GM19193 (cell line): ENCODE measurements around the gene PARK7.

Experiments used
- POLR2A ChIP-seq: IDR thresholded peaks from 4 replicates; pipeline ENCODE4 v1.6.1; 2011; ENCODE audit not compliant: insufficient read depth, insufficient read length; ENCODE audit errors: extremely low read depth

The PARK7 gene

DNA sequence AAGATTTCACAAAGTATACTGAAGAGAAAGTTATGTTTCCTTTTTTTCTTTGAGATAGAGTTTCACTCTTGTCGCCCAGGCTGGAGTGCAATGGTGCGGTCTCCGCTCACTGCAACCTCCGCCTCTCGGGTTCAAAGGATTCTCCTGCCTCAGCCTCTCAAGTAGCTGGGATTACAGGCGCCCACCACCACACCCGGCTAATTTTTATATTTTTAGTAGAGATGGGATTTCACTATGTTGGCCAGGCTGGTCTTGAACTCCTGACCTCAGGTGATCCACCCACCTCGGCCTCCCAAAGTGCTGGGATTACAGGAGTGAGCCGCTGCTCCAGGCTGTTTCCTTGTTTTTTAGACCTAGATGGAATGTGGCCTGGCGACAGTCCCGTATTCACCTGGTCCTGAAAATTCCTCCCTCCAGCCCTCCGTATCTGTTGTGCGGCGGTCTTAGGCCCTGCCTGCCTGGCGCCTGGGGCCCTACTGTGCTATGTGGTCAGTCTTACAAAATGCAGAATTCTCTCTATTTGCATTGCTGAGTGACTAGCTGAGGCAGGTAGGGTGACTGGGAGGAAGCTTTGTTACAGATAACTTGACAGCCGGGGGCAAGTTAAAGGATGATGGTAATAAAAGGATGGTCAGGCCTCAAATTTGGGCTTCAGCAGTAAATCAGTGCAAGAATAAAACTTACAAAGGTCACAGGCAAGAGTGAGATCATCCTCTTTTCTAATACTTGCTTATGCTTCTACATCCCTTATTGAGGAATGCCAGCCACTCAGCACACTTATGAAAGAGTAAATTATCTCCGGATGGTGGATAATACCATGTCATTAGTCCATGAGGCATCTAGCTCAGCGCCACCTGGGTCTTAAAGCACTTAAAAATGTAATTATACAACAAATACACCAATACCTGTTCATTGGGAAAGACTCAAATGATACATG, 30.3 kb downstream of the PARK7 start:
- no peak for TF ChIP-seq POLR2A

DNA sequence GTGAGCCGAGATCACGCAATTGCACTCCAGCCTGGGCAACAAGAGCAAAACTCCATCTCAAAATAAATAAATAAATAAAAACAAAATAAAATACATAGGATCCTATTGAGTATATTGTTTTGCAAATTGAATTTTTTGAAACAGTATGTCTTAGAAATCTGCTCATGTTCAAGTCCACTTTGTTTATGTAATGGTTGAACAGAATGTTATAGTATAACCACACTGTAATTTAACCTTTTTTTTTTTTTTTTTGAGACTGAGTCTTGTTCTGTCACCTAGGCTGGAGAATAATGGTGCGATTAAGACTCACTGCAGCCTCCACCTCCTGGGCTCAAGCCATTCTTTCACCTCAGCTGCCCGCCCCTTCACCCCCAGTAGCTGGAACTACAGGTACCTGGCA, 31.4 kb downstream of the PARK7 start:
- TF ChIP-seq POLR2A: no peak

DNA sequence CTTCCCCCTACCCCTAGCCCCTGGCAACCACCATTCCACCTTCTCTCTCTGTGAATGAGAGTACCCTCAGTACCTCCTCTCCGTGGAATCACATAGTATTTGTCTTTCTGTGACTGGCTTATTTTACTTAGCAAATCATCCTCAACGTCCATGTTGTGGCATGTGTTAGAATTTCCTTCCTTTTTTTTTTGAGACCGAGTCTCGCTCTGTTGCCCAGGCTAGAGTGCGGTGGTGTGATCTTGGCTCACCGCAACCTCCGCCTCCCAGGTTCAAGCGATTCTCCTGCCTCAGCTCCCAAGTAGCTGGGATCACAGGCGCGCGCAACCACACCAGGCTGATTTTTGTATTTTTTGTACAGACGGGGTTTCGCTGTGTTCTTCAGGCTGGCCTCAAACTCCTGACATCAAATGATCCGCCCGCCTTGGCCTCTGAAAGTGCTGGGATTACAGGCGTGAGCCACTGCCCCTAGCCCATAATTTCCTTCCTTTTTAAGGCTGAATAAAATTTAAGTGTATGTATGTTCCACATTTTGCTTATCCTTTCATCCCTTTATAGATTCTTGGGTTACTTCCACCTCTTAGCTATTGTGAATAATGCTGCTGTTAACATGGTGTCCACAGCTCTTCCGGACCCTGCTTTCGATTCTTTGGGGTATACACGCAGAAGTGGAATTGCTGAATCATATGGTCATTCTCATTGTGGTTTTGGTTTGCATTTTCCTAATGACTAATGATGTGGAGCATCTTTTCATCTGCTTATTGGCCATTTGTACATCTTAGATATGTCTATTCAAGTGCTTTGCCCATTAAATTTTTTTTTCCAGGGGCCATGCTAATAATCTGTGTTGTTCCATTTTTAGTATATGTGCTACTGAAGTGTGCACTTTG, 32.3 kb downstream of the PARK7 start:
- TF ChIP-seq POLR2A: no peak

DNA sequence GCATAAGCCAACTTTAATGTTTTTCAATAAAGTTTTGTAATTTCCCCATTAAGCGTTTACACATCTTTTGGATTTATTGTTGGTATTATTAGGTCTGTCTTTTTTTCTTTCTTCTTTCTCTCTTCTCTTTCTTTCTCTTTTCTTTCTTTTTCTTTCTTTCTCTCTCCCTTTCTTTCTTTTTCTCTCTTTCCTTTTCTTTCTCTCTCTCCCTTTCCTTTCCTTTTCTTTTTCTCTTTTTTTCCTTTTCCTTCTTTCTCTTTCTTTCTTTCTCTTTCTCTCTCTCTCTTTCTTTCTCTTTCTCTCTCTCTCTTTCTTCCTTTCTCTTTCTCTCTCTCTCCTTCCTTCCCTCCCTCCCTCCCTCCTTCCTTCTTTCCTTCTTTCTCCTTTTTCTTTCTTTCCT, 33.3 kb downstream of the PARK7 start:
- TF ChIP-seq POLR2A: no peak

DNA sequence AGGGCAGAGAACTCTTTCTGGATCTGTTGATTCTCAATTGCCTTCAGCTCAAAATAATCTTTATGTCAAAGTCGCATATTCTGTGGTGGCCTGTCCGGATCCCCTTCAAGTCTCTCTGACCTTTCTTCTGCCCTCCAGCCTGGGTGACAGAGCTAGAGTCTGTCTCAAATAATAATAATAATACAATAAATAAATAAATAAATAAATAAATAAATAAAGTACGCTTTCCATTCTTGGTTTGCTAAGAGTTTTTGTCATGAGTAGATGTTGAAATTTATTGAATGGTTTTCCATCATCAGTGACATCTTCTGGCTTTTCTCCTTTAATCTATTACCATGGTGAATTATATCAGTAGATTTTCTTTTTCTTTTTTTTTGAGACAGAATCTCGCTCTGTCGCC, 33.9 kb downstream of the PARK7 start:
- no peak for TF ChIP-seq POLR2A

DNA sequence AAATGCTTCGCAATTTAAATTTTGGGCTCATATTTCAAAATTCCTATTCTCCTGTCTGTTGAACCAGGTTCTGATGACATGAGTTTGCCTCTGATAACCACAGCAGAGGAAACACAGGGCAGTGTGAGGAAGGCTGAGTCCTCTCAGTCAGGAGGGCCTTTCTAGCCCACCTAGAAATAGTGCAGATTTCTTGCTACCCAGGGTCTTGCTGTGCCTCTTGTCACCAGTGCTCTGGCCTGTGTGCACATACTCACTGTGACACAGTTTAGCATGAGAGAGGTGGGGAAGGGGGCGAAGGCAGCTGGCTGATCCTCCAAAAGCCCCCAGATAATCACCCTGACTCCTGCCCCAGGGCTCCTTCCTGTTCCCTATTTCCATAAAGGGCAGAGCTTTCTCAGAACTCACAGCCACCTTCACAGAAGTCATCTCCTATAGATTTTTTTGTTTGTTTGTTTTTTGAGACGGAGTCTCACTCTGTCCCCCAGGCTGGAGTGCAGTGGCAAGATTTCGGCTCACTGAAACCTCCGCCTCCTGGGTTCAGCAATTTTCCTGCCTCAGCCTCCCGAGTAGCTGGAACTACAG, 40.9 kb downstream of the PARK7 start:
- TF ChIP-seq POLR2A: no peak

DNA sequence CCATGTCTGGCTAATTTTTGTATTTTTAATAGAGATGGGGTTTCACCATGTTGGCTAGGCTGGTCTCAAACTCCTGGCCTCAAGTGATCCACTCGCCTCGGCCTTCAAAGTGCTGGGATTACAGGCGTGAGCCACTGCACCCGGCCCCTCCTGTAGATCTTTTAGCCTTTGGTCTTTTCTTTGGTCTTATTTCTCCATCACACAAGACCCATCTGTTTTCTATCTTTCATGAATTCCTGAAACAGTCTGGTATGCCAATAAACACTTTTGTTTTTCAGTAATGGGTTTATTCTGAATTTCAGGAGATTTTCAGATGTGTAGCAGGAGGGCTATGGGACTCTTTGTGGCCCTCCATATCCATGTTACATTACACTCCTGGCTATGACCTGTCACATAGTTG, 41.4 kb downstream of the PARK7 start:
- TF ChIP-seq POLR2A: no peak

DNA sequence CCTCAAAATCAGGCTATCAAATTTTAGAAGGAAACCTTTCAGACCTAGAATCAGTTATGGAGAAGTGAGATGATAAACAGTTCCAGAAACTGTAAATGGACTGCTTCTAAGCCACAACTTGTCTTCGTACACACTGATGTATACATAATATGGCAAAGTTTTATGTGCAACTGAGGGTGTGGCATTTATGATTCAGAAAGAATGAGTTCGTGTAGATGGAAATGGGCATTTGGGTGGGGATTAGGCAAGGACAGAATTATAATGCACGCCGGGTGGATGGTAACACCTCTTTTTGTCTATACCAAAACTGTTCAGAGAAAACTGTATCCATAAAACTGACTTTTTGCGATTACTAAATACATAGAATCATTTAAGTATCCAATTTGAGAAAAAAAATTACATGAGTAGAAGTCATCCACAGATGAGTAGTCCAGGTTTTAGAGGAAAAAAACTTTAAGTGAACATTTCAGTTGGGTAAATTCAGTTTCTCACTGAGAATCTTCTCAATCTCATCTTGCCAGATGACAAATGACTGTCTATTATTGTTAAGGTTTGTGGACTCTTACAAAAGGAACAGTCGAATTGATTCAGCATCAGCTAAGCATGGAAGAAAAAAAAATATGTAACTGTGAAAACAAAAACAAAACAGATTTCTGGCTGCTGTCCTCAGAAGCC, 42.1 kb downstream of the PARK7 start:
- no peak for TF ChIP-seq POLR2A

DNA sequence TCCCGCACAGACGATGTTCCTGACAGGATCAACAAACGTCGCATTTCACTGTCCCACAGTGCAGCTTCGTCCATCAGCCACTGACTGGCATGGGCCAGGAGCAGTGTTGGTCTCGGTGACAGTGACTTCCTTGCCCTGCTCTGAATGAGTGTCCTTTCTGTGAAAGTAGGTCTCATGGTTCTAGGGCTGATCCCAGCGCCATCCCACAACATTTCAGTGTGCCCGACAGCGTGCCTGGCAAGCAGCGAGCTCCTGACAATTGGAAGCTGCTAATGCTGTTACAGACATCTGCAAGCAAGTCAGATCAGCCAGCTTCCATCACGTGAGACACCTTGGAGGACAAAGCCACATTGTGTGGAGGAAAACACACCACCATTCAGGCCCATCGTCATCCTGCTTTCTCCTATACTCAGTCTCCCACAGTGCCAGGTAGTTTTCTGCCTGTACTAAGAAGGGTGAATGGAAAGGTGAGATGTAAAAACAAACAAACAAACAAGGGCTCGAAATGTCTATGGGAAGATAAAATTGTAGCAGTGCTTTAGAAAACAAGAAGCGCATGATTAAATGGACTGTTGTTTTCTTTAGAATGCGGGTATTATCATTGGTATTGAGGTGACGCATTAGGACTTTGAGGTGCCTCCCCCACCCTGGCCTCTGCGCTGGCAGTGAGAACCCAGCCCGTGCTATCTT, 42.7 kb downstream of the PARK7 start:
- TF ChIP-seq POLR2A: no peak

DNA sequence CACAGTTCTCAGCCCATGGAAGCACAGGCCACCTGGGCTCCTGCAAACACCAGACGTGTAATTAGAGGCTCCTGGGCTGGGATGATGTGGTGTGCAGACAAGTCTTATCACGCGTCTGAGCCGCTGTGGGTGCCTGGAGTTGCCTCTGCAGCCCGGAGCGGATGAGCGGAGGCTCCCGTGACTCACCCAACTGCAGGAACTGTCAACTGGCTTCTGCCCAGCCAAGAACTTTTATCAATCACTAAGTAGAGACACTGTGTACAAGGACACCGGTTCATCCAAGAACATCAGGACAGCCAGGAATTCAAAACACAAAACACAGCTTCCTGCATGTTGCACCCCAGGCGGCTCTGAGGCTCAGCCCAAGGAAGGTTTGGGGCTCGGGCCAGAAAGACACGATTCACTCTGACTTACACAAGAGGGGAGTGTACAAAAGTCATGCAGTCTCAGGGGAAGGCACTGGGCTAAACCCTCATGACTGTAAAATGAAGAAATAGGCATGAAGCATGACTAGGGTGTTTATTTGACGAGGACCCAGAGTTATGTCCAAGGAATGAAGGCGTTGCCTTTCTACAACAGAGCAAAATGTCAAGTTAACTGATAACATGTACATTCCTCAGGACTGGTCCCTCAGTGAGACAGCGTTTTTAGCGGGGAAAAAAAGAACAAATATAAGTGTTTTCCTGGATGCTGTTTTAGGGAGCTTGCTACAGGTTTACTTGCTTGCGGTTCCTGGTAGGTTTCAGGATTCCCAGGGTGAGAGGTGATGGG, 43.5 kb downstream of the PARK7 start:
- TF ChIP-seq POLR2A: no peak

DNA sequence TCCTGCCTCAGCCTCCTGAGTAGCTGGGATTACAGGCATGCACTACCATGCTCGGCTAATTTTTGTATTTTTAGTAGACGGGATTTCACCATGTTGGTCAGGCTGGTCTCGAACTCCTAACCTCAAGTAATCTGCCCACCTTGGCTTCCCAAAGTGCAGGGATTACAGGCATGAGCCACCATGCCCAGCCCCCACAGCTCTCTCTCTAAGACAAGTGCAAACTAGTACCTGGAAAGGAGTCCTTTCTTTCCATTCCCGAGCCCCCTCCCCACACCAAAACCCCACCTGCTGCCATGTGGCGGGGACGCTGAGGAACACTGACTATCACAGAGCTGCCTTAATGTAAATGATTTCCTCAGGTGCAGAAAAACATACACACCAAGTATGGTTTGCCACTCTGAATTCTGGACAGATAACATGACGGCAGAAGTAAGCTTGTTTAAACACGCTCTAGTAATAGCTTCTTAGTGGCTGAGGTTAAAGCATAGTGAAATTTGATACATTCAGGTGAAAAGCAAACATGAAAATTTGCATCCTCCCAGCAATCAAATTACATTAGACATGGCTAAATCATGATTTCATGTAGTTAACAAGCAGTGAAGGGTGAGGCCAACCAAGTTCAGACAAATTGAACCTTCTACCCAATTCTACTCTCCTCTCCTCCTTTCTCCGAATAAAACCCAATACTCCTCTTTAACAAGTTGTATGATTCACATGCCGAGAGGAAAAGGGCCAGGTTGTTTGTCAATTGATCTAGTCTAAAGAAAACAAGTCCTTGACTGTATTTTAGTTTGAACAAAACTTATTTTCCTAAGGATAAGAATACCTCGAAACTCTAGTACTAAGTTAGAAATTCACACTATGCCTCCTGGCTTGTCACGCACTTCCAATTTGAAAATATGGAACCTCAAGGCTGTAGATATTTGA, 44.8 kb downstream of the PARK7 start:
- no peak for TF ChIP-seq POLR2A
